ENCODE measurements around the gene FRMD4B.

The FRMD4B gene

DNA sequence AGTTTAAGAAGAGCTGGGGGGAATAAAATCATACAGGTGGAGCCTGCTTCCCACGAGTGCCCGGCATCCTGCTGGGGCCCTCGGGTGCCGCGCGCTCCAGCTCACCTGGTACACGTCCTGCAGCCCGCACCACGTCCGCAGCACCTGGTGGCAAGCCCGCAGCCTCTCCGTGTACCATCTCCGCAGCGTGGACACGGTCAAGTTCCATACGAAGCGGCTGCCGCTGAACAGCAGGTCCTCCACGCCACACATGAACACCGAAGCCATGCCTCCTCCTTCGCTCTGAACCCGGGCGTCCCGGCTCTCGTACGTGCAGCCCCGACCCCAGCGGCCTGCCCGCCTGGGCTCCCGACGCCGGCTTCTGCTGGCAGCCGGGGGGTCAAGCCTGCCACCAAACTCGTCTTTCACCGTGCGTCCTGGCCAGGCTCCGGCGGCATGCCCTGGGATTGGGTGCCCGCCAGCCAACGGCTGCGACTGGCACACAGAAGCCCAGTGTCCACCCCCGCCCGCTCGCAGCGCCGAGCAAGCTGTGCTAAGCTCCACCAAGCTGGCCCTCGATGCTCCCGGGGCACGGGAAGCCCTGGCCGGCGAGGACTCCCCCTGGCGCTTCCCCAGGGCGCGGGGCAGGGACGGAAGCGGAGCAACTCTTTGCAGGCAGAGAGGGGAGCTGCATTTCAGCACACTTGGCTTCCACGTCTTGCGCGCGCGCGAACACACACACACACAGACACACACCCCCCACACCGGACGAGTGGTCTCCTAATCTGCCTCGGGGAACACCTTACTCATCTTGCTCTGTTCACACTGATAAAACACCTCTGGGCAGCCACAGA, at the start of gene FRMD4B:
Gene FRMD4B, minus strand, starts transcription at position 366 of the 833 bp plus-strand sequence. Its CDS starts 99 bp downstream, at position 267.
- peak; percentile 8 for DNase-seq

DNA sequence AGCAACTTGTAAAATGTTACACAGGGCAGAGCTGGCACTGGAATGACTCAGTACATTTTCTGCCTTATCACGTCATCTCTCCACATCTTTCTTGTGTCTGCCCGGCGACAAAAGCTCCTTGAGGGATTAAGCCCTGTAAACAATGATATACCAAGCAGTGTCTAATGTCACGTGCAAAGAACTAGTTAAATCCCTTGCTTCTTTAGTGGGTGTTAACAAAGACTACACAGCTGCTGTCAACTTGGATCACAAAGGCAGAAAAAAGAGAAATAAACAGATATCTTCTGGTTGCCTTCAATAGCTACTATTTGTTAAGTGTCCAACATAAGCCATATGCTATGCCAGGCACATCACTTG, 48.1 kb upstream of the FRMD4B start:
- DNase-seq = no peak

DNA sequence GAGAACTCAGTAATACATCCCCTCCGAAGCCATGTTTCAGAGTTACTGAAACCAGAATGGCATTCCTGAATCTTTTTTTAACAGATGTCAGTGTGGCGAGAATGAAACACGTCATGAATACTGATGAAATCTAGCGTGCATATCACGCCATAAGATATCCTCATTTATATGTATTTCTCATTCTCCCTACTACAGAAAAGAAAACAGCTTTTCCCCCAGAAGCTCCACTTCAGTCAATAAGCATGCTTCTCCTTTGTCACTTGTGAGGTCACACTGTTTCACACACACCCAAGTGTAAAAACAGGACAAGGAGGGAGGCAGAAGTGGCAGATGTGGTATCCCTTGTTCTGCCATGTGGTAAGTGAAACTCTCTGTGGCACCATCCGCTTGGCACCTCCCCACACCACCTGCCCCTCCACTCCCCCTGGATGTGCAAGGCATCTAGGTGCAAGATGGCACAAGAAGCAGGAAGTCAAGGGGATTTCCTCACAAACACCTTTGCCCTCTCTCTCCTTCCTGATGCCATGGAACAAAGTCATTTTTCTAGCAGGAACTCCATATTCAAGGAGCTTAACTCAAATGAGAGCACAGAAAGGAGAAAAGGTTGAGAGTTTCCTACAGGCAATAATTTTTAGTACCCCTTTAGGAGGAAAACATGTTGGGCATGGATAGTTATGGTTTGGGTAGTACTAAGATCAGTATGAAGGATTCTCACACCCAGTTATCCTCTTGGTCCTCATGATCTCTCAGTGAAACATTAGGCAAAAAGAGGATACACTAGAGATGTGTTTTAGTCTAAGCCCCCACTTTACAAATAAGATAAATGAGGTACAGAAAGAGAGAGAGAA, 47.5 kb upstream of the FRMD4B start:
- DNase-seq = no peak

DNA sequence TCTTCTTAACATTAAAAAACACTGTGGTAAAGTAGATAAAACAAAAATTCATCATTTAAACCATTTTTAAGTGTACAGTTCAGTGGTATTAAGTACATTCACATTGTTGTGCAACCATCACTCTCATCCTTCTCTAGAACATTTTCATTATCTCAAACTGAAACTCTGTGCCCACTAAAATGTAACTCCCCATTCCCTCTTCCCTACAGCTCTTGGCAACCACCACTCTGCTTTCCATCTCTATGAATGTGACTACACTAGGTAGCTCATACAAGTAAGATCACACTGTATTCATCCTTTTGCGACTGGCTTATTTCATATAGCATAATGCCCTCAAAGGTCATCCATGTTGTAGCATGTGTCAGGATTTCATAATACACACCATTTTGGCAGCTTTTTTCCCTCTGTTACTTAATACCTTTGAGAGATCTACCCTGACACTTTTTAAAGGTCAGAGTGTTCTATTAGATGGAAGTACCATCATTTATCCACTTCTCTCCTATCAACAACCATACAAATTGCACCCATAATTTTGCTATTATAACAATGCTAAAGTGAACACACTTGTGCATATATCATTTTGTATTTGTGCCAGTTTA, 42.9 kb upstream of the FRMD4B start:
- no peak for DNase-seq

DNA sequence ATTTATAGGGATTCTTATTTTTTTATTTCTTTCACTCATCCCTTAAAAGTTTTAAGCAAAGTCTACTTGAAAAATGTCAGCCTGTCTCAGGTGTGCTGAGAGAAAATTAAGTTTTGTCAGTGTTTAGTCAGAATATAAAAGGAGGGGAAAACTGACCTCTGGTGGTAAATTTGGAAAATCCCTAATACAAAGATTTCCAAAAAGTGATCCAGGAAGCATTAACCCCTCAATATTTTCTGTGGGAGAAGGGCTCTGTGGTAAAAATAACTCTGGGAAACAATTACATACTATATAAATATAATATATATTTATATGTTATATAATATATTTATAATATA, 41.0 kb upstream of the FRMD4B start:
- DNase-seq = no peak

DNA sequence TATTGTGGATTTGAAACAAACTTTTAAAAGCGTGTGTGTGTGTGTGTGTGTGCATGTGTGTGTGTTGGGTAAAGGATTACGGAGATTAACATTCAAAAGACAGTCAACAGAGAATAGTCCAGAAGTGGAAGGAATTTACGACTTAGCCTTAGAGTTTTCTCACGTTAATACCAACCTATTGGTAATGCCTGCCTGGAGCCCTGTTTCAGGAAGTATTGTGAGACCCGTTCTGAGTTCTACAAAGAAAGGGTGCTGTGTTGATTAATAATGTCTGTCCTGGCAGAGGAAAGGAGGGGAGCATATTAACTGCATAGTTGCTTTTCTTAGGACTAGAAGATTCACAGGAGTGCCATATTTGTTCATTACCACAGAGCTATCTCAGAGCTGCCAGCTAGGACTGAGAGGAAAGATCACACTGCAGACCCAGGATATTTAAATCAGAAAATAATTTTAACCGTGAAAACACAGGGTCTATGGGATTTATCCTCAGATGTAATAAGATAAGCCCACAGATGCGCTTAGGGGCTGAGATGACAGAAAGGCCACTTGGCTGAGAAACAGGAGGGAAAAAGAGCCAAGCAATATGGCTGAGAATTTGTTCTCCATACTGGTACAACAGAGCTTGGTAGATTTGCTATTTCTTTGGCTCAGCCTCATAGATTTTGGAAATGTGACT, 40.5 kb upstream of the FRMD4B start:
- no peak for DNase-seq

DNA sequence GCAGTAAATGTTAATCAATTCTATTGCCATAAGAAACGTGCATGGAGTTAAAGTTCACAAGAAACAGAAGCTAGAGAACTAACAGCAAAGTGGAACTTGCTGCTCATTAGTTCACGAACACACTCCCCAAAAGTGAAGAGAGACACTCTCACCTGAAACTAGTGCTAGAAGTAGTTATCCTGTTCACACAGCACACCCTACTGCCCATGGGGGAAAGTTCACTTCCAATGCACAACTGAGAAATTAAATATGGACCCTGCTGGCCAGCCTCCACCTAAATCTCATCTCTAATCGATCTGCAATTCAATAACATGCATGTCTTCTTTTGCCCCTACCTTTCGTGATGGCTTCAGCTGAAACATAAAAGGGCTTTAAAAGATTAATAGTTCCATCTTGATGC, 39.4 kb upstream of the FRMD4B start:
- peak; percentile 0 for DNase-seq

DNA sequence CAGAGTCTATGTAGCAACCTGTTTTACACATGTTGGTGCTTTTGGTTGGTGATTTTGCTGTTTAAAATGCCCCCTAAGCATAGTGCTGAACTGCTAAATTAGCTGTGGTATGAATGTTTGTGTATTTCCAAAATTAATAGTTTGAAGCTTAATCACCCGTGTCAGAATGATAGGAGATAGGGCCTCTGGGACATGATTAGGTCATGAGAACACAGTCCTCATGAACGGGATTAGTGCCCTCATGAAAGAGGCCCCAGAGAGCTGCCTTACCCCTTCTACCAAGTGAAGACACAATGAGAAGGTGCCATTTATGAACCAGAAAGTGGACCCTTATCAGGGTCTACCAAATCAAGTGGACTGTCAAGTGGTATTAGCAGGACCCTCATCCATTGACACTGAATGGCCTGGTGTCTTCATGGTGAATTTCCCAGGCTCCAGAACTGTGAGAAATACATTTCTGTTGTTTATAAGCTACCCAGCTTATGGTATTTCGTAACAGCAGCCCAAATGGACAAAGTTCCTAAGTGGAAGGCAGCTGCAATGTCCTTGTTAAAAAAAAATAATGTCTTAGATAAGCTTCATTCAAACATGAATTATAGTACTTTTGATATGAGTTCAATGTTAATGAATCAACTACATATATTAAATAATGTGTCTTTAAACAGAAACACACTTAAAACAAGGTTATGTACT, 37.7 kb upstream of the FRMD4B start:
- DNase-seq = no peak

DNA sequence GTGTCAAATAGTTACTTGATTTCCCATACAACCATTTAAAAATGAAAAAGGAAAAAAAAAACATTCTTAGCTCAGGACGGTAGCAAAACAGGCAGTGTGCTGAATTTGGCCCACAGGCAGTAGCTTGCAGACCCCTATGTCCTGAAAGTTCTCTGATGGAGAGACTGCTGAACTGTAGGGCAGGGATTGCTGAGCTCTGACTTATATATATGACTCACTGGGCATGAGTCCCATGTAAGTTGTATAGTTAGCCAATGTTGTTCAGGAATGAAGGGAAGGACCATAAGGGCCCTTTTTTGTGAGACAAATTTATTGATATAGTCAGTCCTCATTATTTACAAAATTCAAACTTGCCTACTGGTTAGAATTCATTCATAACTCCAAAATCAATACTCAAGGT, 36.9 kb upstream of the FRMD4B start:
- no peak for DNase-seq

DNA sequence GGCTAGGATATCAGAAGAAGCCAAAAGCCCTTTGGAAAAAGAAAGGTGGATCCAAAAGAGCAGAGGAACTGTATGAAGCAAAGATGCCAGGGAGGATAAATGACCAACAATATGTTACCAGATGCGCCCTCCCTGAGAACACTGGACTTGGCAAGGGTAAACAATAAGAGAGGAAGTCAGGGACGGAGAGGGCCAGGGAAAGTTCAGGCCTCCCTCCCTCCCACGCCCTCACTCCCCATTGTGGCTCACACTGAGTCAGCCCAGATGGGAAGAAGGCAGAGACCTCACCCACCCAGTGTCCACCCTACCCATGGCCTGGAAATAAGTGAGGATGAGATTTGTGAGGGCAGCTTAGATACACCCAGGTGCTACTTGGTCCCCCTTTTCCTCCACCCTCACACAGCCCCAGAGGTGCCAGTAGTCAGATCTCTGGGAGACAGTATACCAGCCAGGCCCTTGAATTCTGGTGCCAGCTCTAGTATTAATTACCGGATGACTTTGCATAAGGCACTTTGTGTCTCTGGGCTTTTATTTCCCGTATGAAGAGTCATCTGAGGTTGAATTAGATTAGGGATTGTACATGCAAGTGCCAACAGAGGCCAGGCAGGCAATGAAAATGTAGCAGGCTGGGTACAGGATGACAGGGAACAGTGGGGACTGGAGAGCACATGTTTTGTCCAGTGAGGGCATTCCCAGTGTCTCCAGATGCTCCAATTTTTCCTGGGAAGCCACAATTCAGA, 35.1 kb upstream of the FRMD4B start:
- DNase-seq = no peak

DNA sequence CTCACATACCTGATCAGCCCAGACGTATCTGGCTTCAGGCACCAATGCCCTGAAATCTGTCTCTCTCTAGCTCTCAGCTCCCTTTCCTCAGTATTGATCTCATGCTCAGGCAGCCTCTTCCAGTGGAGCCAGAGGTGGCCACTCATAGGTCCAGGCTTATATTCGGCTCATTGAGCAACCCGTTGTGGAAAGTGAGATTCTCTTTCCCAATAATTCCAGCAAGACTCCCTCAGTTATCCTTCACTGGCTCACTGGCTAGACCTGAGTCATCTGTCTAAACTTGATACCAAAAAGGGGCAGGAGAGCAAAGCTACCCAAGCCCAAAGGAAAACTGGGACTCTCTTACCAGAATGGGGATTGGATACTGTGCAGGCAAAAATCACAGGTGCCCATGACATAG, 33.4 kb upstream of the FRMD4B start:
- no peak for DNase-seq

DNA sequence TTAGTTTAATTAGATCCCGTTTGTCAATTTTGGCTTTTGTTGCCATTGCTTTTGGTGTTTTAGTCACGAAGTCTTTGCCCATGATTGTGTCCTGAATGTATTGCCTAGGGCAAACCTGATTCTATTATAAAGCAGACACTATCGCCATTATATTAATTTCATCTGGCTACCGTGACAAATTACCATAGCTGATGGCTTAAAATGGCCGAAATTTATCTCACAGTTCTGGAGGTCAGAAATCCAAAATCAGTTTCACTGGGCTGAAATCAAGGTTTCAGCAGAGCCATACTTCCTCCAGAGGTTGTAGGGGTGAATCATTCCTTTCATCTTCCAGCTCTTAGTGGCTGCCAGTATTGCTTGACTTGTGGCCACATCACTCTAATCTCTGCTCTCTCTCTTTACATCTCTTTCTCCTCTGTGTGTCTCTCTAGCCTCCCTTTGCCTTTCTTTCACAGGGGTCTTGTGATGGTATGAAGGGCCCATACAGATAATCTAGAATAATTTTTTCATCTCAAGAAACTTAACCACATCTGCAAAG, 31.7 kb upstream of the FRMD4B start:
- DNase-seq = no peak

DNA sequence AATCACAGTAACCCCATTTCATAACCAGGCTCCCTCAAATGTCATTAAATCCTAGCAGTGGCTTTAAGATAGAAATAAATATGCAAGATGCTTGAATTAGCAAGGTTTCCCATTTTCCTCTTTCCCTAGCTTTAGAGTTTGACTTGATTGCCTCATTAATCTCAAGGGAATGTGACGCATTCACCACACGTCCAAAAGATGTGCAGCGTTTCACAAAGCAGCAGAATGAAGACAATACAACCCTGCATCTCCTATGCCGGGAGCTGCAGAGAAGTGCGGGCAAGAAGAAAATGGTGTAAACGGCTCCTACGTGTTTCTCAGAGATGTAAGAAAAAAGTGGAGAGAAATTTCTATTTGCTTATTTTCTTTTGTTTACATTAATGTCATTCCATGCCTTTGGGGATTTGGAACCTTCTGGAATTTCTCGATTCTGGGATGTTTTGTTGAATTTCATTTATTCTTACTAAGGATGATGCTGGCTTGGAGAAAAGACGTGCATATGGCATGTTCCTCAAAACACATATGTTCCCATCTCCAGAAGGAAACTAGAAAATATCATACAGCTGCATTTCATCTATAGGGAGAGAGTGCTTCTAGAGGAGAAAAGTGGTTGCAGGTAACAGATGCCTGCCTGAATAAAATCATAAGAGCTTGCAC, 27.8 kb upstream of the FRMD4B start:
- DNase-seq = no peak

DNA sequence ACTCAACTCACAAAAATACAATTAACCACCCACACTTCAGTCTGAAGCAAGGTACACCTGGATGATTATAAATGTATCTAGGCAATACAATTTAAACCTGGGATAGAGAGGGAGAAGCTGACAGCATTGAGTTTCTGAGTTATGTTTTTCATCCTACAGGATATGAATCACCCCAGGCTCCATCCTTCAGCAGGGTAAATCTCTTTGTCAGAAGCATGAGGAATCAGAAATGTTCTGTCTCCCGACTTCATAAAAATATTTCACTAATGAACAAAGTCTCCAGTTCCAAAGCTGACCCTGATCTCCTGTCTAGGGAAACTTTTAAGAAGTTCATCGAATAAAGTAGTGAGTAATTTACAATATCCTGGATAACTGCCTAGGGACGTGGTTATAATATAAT, 25.5 kb upstream of the FRMD4B start:
- no peak for DNase-seq

DNA sequence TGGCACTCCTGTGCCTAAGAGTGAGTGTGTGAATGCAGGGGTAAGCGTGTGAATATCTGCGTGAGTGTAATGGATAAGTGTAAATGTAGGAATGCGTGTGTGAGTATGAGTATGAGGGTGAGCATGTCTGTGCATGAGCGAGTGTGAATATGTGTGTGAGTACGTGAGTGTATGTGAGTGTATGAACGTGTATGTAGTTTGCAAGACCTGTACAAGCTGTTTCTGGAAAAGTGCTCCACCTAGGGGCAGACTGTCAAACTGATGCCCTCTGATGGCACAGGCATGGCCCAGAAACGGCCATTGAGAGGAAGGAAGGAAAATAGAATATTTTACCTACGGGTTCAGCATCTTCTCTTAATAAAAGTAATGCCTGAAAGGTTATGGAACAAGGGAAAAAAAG, 24.4 kb upstream of the FRMD4B start:
- peak; percentile 23 for DNase-seq

DNA sequence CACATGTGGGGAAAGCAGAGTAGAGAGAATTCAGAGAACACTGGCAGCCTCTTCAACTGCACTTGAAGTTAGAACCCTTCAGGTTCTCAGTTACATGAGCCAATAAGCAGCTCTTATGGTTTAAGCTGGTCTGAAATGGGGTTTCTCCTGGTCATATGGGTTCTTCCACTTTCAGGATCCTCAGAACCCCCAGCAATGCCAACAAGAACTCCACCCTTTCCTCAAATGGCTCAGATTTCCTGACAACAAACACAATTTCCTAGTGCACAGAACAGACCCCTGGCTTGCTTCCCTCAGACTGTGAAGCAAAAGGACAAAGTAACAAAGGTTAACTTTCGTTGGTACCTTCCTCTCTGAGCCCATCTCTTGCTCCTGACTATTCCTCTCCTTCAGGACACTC, 23.9 kb upstream of the FRMD4B start:
- DNase-seq = no peak

DNA sequence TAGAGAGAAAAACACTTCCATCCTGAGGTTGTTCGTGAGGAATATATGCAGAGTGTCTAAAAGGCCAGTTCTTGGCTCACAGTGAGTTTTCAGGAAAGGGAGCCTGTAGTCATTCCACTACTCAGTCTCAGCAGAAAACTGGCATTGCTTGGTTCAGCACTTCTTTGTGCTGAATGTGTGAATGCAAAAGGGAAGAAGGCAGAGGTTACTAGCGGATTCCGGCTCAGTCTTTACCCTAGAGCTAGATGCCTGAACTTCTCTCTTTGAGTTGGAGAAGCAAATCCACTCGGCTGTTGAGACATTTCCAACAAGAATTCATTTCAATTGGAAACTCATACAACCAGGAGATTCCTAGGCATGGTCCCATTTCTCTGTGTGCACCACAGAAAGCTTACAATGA, 23.1 kb upstream of the FRMD4B start:
- DNase-seq = no peak

DNA sequence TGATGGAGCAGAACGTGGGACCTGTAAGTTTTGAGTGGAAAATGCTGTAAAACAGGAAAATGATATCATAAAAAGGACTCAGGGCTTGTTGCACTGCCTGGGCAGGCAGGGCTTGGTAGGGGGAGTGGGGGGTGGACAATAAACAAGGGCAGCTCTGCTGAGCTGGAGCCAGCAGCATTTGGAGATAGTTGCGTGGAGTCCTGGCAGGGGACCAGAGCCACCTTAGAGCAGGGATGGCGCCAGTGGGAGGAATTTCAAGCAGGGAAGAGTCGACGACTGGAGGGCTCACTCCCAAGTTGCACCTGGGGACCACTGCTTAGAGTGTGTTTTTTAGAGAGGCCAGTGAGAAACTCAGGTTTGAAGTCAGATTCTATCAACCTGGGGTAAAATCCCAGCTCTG, 22.7 kb upstream of the FRMD4B start:
- no peak for DNase-seq

DNA sequence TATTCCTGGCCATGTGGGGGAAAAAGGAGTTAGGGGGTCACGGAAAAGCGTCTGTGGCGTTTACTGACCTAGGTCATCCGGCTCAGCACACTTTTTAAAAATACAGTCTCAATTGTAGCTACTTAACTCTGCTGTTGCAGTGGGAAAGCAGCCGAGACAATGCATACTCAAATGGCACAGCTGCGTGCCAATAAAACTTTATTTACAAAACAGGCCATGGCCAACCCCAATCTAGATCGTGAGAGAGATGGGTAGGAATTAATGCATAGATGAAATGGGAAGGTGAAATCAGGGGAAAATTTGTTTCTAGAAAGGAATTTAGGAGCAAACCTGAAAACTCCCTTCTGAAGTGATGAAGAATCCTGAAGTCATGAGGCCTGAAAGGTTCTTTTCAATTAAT, 22.0 kb upstream of the FRMD4B start:
- DNase-seq = no peak

DNA sequence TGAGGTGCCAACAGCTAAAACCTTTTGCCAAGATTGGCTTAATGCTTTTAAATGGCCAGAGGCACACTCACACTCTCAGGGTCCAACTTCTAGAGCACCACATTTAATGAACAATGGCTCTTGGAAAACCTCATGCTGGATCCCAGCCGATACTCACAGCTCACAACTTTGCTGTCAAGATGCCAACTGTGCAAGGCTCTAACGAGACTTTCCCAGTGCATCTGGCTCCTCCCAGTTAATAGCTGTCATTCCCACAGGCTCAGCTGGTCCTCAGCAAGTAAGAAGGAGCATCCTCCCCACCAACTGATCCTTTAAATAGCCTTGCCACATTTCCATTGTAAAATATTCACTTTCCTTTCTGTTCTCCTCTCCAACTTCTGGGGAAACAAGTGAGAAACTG, 20.3 kb upstream of the FRMD4B start:
- DNase-seq = no peak

DNA sequence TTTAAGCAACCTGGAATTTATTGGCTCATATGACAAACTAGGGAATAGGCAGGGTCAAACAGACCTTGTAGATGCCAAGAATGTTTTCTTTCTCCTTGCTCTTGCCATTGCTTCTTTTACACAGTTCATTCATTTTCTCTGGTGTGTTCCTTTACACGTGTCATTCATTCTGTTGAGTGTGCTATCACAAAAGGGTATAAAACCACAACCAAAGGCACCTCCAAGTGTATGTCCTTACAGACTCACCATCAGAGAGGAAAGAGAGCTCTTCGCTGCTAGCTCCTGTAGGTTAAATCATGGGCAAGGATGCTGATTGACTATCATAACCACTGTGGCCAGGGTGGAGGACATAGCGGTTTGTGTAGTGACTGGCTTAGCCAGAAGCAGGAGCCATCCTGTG, 19.2 kb upstream of the FRMD4B start:
- no peak for DNase-seq

All from NCI-H69 (cell line).